HepG2 (cell line): ENCODE data around the gene PRM3. TPM values are rescaled to one million over a fixed set of nuclear protein-coding genes. Genes with fewer than 3 reads are reported as not detected.

ENCODE experiments used
- CEBPG ChIP-seq: IDR thresholded peaks from 2 replicates; pipeline ENCODE4 v1.6.1; 2016
- GTF3A ChIP-seq: sonication (generic); formaldehyde crosslinking; conservative IDR thresholded peaks from 2 replicates; pipeline ENCODE4 v1.4.0; 2020; ENCODE audit warnings: mild to moderate bottlenecking, missing genetic modification reagents
- KDM1A ChIP-seq: IDR thresholded peaks from 2 replicates; pipeline ENCODE4 v1.6.1; 2016; ENCODE audit warnings: missing compliant biosample characterization
- MATR3 ChIP-seq: sonication (generic); formaldehyde crosslinking; IDR thresholded peaks from 2 replicates; pipeline ENCODE4 v1.4.0; 2020; ENCODE audit warnings: missing genetic modification reagents
- NFIB ChIP-seq: sonication (generic); formaldehyde crosslinking; IDR thresholded peaks from 2 replicates; pipeline ENCODE4 v1.9.0; 2021; ENCODE audit warnings: missing genetic modification reagents, mild to moderate bottlenecking, borderline replicate concordance
- PHB2 ChIP-seq: fragments of 450-650 bp; IDR thresholded peaks from 2 replicates; pipeline ENCODE4 v1.6.1; 2018; ENCODE audit not compliant: partially characterized antibody
- SP5 ChIP-seq: IDR thresholded peaks from 2 replicates; pipeline ENCODE4 v1.6.1; 2016; ENCODE audit warnings: low read depth, borderline replicate concordance
- SRF ChIP-seq: IDR thresholded peaks from 2 replicates; pipeline ENCODE4 v1.6.1; 2011; ENCODE audit warnings: mild to moderate bottlenecking, low read depth, low read length, moderate library complexity
- YEATS4 ChIP-seq: sonication (generic); formaldehyde crosslinking; IDR thresholded peaks from 2 replicates; pipeline ENCODE4 v1.4.0; 2020; ENCODE audit warnings: missing genetic modification reagents, borderline replicate concordance
- ZBTB7A ChIP-seq: sonication (generic); formaldehyde crosslinking; IDR thresholded peaks from 2 replicates; pipeline ENCODE4 v1.8.0; 2022; ENCODE audit warnings: mild to moderate bottlenecking, missing genetic modification reagents
- ZNF121 ChIP-seq: sonication (generic); formaldehyde crosslinking; IDR thresholded peaks from 2 replicates; pipeline ENCODE4 v1.5.0; 2020; ENCODE audit warnings: mild to moderate bottlenecking, missing genetic modification reagents
- ZNF432 ChIP-seq: sonication (generic); formaldehyde crosslinking; IDR thresholded peaks from 2 replicates; pipeline ENCODE4 v1.5.0; 2020; ENCODE audit warnings: missing genetic modification reagents, mild to moderate bottlenecking, borderline replicate concordance
- ZNF501 ChIP-seq: sonication (generic); formaldehyde crosslinking; IDR thresholded peaks from 2 replicates; pipeline ENCODE4 v1.5.1; 2020; ENCODE audit warnings: mild to moderate bottlenecking, moderate library complexity, missing genetic modification reagents
- ZNF549 ChIP-seq: sonication (generic); formaldehyde crosslinking; IDR thresholded peaks from 2 replicates; pipeline ENCODE4 v1.5.0; 2020; ENCODE audit warnings: missing genetic modification reagents
- ZNF720 ChIP-seq: sonication (generic); formaldehyde crosslinking; IDR thresholded peaks from 2 replicates; pipeline ENCODE4 v1.4.0; 2020; ENCODE audit warnings: missing genetic modification reagents
- ZNF724P ChIP-seq: sonication (generic); formaldehyde crosslinking; IDR thresholded peaks from 2 replicates; pipeline ENCODE4 v1.8.0; 2022; ENCODE audit warnings: missing genetic modification reagents, borderline replicate concordance
- polyA plus RNA-seq, 8 experiments: library from polyadenylated mRNA; depleted of rRNA in 3 of 8; stranded (reverse) in 7 of 8; unstranded in 1 of 8; fragments of >200 nt; fragmentation: Illumina TruSeq in 4 of 8; extraction: Trizol in 4 of 8; gene quantifications; 2 replicates each; pipeline versions ENCODE4 v1.2.1 to v1.2.3, GENCODE V29; 2011 to 2016; ENCODE audit warnings: low read depth in 4 of 8, missing spikeins in 1 of 8, mixed read lengths in 1 of 8; ENCODE audit not compliant: insufficient read depth in 1 of 8
- total RNA-seq, 5 experiments: library from RNA; depleted of rRNA; stranded (reverse); fragments of >200 nt; fragmentation: Illumina TruSeq; extraction: Trizol; gene quantifications; 2 replicates each; pipeline ENCODE4 v1.2.3, GENCODE V29; 2016; ENCODE audit warnings: low read depth in 1 of 5
- TF ChIP-seq, protein P1 (sequence below): sonication (generic); formaldehyde crosslinking; conservative IDR thresholded peaks from 2 replicates; pipeline ENCODE4 v1.8.0; 2022; ENCODE audit warnings: low read depth, missing genetic modification reagents
- TF ChIP-seq, protein P2 (sequence below): sonication (generic); formaldehyde crosslinking; IDR thresholded peaks from 2 replicates; pipeline ENCODE4 v1.8.1; 2023; ENCODE audit warnings: mild to moderate bottlenecking, moderate library complexity, missing genetic modification reagents
- TF ChIP-seq, protein P3 (sequence below): sonication (generic); formaldehyde crosslinking; IDR thresholded peaks from 2 replicates; pipeline ENCODE4 v1.4.0; 2020; ENCODE audit warnings: mild to moderate bottlenecking, missing genetic modification reagents
- TF ChIP-seq, protein P4 (sequence below): sonication (generic); formaldehyde crosslinking; IDR thresholded peaks from 2 replicates; pipeline ENCODE4 v1.5.0; 2020; ENCODE audit warnings: missing genetic modification reagents, mild to moderate bottlenecking, borderline replicate concordance
- TF ChIP-seq, protein P5 (sequence below): sonication (generic); formaldehyde crosslinking; IDR thresholded peaks from 2 replicates; pipeline ENCODE4 v1.4.0; 2020; ENCODE audit warnings: missing genetic modification reagents

The PRM3 gene
- total and polyA plus RNA-seq, 2 of the 13 experiments (the other 11 are each of a cell fraction or from before 2014, with no cell fraction given): not detected

DNA sequence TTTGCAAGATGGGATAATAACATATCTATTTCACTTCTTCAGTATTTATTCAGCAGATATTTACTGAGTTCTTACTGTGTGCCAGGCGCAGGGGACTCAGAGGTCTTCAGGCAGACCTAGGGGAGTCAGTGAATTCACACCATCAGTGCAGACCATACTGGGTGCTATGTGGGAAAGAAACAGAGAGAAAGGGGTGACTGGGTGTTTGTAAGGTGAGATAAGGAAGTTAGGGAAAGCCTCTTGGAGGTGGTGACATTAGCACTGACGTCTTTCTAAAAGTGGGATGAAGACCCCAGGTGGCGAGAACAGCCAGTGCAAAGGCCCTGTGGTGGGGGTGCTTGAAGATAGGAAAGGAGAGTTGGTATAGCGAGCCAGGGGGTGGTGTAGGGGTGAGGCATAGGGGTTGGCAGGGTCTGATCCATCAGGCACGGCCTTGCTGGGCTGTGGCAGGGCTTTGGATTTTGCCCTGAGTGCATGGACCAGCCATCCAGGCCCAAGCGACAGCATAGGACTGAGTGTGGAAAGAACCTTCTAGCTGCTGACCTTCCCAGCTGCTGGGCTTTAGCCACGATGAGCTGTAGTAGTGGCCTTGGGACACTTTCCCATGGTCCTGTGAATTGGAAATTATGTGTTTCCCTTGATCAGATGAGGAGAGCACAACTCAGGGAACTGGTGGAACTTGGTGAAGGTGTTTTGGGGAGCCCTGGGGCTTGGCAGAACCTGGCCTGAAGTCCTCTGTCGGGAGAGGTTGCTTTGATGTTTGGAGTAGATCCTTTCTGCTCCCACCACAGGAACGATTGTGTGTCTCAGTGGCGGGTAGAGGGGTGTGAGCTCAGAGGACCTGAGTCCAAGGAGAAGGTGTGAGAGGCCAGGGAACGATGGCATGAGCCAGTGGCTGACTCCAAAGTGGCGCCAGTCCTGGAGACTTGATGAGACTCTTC, 13.5 kb downstream of the PRM3 start (continued):
- no peak for TF ChIP-seq SRF
- no peak for TF ChIP-seq GTF3A (CRISPR knock-in tag)
- no peak for TF ChIP-seq SP5 (CRISPR knock-in tag)
- TF ChIP-seq ZNF720 (CRISPR knock-in tag): 0 out of 2 replicates have a peak, but pooled peaks have one; percentile 25
- TF ChIP-seq CEBPG (CRISPR knock-in tag): no peak
- peak; percentile 41; the same call in 1 of the 2 replicates for TF ChIP-seq ZBTB7A
- peak; percentile 90; the same call in 1 of the 2 replicates for TF ChIP-seq KDM1A (CRISPR knock-in tag)
- TF ChIP-seq, protein P1, sequence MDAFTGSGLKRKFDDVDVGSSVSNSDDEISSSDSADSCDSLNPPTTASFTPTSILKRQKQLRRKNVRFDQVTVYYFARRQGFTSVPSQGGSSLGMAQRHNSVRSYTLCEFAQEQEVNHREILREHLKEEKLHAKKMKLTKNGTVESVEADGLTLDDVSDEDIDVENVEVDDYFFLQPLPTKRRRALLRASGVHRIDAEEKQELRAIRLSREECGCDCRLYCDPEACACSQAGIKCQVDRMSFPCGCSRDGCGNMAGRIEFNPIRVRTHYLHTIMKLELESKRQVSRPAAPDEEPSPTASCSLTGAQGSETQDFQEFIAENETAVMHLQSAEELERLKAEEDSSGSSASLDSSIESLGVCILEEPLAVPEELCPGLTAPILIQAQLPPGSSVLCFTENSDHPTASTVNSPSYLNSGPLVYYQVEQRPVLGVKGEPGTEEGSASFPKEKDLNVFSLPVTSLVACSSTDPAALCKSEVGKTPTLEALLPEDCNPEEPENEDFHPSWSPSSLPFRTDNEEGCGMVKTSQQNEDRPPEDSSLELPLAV (CRISPR knock-in tag): no peak
- no peak for TF ChIP-seq ZNF432 (CRISPR knock-in tag)
- TF ChIP-seq NFIB: no peak
- no peak for TF ChIP-seq PHB2
- TF ChIP-seq, protein P2, sequence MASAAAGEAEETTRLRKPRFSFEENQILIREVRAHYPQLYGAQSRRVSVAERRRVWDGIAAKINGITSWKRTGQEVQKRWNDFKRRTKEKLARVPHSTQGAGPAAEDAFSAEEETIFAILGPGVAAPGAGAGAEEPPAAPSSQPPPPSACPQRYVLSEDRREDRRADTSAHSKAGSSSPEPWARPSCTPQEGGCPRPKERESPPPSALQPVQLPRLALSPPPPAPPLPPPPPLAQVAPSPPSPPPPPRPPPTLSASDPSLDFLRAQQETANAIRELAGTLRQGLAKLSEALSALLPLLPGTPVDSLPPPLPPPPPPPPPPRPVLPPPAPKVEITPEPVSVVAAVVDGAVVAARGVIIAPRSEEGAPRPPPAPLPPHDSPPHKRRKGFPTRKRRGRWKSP (CRISPR knock-in tag): no peak
- TF ChIP-seq, protein P3, sequence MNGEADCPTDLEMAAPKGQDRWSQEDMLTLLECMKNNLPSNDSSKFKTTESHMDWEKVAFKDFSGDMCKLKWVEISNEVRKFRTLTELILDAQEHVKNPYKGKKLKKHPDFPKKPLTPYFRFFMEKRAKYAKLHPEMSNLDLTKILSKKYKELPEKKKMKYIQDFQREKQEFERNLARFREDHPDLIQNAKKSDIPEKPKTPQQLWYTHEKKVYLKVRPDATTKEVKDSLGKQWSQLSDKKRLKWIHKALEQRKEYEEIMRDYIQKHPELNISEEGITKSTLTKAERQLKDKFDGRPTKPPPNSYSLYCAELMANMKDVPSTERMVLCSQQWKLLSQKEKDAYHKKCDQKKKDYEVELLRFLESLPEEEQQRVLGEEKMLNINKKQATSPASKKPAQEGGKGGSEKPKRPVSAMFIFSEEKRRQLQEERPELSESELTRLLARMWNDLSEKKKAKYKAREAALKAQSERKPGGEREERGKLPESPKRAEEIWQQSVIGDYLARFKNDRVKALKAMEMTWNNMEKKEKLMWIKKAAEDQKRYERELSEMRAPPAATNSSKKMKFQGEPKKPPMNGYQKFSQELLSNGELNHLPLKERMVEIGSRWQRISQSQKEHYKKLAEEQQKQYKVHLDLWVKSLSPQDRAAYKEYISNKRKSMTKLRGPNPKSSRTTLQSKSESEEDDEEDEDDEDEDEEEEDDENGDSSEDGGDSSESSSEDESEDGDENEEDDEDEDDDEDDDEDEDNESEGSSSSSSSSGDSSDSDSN (CRISPR knock-in tag): no peak
- no peak for TF ChIP-seq MATR3 (CRISPR knock-in tag)
- TF ChIP-seq YEATS4: no peak
- TF ChIP-seq ZNF549 (CRISPR knock-in tag): 0 out of 2 replicates have a peak, but pooled peaks have one; percentile 32
- no peak for TF ChIP-seq ZNF724P (CRISPR knock-in tag)
- TF ChIP-seq, protein P4, sequence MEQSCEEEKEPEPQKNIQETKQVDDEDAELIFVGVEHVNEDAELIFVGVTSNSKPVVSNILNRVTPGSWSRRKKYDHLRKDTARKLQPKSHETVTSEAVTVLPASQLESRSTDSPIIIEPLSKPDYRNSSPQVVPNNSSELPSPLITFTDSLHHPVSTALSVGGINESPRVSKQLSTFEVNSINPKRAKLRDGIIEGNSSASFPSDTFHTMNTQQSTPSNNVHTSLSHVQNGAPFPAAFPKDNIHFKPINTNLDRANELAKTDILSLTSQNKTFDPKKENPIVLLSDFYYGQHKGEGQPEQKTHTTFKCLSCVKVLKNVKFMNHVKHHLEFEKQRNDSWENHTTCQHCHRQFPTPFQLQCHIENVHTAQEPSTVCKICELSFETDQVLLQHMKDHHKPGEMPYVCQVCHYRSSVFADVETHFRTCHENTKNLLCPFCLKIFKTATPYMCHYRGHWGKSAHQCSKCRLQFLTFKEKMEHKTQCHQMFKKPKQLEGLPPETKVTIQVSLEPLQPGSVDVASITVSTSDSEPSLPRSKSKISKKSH (CRISPR knock-in tag): peak; percentile 56; the same call in 1 of the 2 replicates
- peak; percentile 89 for TF ChIP-seq ZNF121 (CRISPR knock-in tag)
- peak; percentile 31; the same call in 1 of the 2 replicates for TF ChIP-seq ZNF501
- TF ChIP-seq, protein P5, sequence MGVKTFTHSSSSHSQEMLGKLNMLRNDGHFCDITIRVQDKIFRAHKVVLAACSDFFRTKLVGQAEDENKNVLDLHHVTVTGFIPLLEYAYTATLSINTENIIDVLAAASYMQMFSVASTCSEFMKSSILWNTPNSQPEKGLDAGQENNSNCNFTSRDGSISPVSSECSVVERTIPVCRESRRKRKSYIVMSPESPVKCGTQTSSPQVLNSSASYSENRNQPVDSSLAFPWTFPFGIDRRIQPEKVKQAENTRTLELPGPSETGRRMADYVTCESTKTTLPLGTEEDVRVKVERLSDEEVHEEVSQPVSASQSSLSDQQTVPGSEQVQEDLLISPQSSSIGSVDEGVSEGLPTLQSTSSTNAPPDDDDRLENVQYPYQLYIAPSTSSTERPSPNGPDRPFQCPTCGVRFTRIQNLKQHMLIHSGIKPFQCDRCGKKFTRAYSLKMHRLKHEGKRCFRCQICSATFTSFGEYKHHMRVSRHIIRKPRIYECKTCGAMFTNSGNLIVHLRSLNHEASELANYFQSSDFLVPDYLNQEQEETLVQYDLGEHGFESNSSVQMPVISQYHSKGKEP: no peak
